NCI-H2196 (cell line): ENCODE results near the gene CCDC85C.

Experiments used
- DNase-seq: peaks from one replicate; lab custom pipeline; 2025; ENCODE audit not compliant: unreplicated experiment; lab: John Stamatoyannopoulos, UW

The CCDC85C gene

GRCh38 chr14:99513946-99514551 is 90.0 kb downstream of the CCDC85C start:
- DNase-seq, result no peak

DNA sequence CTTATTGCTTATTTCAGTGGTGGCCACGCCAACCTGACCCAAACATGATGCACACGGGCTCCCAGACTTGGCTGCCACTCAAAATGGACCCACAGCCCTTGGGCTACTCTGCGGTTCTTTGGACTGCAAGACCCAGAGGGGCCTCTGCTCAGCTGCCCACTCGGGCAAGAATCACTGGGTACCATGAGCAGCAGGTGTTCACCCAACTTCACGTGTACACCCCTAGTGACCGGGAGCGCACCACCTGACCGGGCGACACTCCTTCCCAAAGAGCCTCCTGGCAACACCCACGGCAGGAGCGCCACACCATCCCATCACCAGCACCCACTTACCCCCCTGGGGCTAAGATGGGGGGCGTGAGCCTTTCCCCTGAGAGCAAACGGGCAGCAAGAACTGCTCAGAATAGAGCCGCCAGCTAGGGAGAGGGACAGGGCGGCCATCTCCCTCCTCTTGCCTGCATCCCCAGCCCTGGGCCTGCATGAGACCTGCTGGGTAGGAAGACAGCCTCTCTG is 90.8 kb downstream of the CCDC85C start:
- DNase-seq, result no peak

DNA sequence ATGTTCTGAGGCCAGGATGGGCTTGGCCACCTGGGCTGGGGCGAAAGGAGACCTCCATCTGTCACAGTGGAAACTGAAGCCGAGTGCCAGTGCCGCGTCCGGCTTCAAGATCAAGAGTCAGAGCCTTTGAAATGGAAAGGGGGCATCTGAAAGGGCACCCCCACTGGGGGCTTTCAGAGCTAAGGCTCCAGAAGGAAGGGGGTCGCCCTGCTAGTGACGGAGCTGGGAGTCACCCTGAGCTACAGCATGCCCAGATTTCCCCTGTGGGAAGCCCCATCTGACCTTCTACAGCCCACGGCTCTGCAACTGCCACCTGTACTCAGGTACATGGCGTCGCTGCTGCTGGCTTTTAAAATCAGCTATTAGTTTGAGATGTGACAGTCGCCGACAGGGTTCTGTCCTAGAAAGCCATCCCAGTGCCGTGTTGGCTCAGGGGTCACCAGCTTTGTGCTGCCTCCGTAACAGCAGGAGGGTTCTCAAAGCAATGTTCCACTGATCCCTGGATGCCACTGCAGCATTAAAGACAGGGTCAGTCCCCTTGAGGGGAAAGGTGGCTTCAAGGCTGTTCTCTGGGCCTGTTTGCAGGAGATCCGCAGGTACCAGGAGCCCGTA is 91.3 kb downstream of the CCDC85C start:
- DNase-seq, result no peak

GRCh38 chr14:99512110-99512449 is 91.9 kb downstream of the CCDC85C start:
- no peak for DNase-seq

- no peak for DNase-seq
Measured at GRCh38 chr14:99511421-99512109, 92.4 kb downstream of the CCDC85C start.

- DNase-seq, result no peak
Measured at GRCh38 chr14:99510556-99511139, 93.4 kb downstream of the CCDC85C start.

- no peak for DNase-seq
Measured at GRCh38 chr14:99509871-99510555, 94.0 kb downstream of the CCDC85C start.

GRCh38 chr14:99508896-99509629 is 94.9 kb downstream of the CCDC85C start:
- no peak for DNase-seq

GRCh38 chr14:99507860-99508640 is 96.0 kb downstream of the CCDC85C start:
- DNase-seq, result no peak

DNA sequence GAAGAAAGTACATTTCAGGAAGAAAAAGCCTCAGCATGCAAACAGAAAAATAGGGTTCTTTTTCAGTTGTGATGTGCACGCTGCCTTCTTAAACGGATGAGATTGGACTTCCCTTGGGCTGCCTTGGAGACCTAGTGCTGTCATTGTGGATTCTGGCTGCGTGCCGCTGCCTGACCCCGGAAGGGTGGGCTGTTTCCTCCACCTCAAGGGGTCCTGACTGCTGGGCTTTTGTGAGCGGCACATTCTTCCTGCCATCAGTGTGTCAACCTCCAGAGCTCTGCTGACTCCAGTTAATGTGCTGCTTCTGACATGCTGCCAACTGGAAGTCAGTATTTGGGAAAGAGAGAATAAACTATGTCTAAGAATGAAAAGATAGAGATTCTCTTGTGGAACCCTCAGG is 97.7 kb downstream of the CCDC85C start:
- DNase-seq, result no peak

DNA sequence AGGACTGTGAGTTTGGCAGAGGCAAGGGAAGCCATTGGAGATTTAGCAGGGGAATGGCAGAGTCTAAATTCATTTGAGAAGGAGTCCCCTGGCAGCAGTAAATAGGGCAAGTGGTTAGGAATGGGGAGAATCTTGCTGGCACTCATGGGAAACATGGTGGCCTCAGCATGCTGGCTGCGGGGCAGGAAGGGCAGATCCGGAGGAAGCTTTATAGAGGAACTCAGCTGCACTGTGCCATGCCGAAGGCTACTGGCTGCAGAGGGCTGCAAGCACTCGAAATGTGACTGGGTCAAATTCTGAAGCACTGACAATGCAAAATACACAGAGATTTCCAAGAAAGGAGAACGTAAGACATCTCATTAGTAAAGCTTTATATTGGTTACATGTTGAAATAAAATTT is 98.9 kb downstream of the CCDC85C start:
- DNase-seq, result no peak

GRCh38 chr14:99503848-99504453 is 100.1 kb downstream of the CCDC85C start:
- DNase-seq, result no peak

GRCh38 chr14:99502989-99503421 is 101.0 kb downstream of the CCDC85C start:
- DNase-seq, result no peak

- no peak for DNase-seq
Measured at GRCh38 chr14:99497894-99498293, 106.1 kb downstream of the CCDC85C start.

DNA sequence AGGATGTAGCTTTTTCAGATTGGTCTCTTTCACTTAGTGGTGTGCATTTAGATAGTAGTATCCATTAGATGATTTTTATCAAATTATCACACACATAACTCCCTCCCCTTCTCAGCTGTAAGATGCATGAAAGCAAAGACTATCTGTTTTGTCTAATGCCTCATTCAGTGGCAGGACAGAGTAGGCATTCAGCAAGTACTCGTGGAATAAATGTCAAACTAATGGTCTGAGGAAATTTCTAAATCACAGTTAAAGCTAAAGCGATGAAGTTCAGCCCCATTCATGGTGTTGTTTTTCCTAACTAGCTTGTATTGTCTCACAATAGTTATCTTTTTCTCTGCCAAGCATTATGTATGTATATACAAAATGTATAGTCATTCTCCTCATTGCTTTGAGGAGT is 106.7 kb downstream of the CCDC85C start:
- DNase-seq, result no peak

- no peak for DNase-seq
Measured at GRCh38 chr14:99484106-99484505, 119.9 kb downstream of the CCDC85C start.

- DNase-seq, result no peak
Measured at GRCh38 chr14:99481745-99482099, 122.3 kb downstream of the CCDC85C start.

GRCh38 chr14:99480917-99481744 is 122.9 kb downstream of the CCDC85C start, which contains the start of gene CCNK:
Gene CCNK (plus strand): TSS chr14:99481409. CDS start chr14:99492678, 11,269 bp downstream.
- peak; percentile 94 for DNase-seq
